Activated CD8-positive, alpha-beta memory T cell treated with anti-CD3 and anti-CD28 coated beads, Interleukin-2, amount 50 U/mL, for 1 hour (primary cell): ENCODE data around the gene RUNX2.

ENCODE experiments used
- DNase-seq: peaks from one replicate; pipeline ENCODE4 v3.0.0-alpha.2; 2020; ENCODE audit errors: extremely low read depth

RUNX2 gene

DNA sequence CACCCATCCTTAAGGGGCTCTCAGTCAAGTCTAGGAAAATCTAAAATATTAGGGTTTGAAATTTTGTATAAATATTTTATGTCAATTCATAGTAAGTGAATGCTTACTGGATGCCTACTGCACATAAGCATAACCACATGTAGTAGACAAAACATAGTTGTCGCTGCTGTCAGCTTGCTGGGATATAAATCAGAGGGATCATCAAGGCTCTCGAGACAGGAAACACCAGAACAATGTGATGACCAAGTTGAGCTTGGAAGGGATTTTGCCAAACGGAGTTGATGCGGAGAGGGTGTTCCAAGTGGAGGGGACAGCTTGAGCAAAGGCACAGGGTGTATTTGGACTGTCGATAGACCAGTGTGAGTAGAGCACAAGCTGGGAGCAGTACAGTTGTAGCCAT lies 155.4 kb downstream of the RUNX2 start:
- DNase-seq: no peak

DNA sequence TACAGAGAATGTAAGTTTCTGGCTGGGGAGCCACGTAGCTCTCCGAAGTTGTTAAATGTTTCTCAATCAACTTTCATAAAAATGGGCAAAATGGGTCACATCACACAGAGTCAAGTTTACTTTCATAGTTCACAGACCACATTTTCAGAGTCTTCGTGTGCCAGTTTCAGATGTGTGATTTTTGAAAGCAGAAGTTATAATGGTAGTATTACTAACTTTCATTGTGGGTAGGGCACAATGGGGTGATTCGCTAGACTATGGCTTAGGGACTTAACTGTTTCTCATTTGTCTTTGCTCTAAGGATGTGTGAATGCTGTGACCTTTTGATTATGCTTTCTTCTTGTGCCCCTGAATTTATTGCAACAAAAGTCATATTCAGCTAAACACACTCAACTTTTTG lies 158.6 kb downstream of the RUNX2 start:
- DNase-seq: no peak

DNA sequence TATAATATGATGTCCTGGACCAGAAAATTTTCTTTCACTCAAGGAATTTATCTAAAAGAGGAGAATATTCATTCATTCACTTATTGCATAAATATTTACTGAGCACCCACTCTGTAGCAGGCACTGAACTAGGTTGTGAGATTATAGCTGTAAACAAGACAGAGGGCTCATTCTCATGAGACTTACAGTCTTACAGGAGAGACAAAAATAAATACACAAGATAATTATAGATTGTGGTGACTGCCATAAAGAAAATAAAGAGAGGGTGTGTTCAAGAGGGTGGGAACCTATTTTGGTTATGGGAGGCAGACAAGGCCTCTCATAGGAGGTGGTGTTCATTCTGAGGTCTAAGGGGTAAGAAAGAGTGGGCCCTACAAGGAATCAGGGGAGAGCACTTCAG lies 159.5 kb downstream of the RUNX2 start:
- DNase-seq: no peak

DNA sequence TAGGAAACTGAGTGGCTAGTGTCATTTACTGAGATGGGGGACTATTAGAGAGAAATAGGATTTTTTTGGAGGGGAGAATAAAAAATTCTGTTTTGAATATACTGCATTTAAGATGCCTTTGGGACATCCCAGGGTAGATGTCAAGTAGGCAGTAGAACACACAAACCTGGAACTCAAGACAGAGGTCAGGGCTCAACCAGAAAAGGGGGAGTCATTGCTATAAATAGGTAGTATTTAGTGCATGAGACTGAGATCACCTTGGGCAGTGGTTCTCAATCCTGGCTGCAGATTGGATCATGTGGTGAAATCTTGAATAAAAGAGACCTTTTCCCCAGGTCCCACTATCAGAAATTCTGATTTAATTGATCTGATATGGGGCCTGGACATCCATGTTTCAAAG lies 160.1 kb downstream of the RUNX2 start:
- no peak for DNase-seq

DNA sequence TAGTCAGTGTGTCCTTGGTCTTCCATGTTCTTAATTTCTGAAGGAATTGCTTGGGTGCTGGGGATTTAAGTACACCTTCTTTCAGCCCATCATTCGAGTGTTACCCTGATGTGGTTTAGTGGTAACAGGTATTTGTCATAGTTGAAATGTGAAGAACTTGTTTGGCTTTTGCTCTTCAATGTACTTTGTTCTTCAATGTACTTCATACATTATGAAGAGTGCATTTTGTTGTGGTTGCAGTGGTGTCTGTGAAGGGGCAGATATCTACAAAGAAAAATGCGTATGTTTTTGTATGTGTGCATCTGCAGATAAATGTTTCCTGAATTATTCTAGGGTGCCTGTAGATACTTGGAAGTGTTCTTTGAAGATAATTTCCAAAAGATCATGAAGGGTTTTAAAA lies 160.8 kb downstream of the RUNX2 start:
- DNase-seq: no peak

DNA sequence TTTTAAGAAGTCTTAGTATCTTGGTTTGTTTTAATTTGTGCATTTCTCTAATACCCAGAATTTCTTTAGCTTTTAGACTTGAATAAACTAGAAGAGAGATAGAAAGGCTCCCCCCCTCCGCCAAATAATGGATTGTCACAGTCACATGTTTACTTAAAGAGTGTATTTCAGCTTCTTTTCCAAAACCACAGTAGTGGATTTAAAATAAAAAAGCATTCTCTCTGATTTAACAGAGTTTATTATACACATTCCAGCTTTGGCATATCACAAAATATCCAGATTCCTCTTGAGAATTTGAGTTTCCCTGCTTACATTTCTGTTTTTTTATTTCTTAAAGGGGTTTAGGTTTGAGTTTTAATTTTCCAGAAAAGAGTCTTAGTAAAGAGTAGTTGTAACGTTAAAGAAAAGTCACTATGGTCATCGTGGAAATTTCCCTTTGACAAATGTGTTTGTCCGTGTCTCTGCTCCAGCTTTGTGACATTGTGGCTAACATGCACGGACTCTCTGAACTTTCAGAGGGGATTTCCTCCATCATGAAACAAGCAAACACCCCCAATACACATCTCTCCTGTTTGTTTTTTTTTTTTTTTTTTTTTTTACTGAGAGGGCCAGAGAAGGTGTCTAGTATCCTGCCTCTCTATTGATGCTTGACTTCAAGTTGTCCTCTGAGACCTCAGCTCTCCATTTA lies 163.1 kb downstream of the RUNX2 start:
- no peak for DNase-seq

DNA sequence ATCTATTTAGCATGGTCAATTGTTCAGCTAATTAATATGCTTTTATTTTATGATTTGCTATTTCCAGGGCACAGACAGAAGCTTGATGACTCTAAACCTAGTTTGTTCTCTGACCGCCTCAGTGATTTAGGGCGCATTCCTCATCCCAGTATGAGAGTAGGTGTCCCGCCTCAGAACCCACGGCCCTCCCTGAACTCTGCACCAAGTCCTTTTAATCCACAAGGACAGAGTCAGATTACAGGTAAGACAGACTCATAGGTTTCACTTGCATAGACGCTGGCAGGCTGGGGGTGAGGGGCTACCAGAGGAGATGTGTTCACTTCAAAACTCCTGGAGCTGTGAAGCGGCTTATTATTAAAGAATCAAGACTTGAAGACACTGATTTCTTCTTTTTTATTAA lies 163.7 kb downstream of the RUNX2 start:
- no peak for DNase-seq

DNA sequence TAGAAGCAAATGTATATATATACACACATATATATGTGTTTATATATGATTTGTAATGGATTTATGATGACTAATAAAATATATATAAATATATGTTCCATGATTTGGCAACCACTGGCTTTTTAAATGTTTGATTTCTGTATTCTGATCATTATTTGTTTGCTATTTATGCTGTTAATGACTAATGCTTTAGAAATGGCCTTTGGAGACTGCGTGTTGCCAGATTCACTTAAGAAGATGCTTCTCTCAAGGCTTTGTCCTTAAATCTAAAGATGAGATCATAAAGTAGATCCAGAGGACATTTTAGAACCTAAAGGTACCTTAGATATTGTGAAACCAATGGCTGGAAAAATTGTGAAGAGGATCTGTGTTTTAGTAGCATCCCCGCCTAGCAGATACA lies 165.6 kb downstream of the RUNX2 start:
- DNase-seq: no peak

DNA sequence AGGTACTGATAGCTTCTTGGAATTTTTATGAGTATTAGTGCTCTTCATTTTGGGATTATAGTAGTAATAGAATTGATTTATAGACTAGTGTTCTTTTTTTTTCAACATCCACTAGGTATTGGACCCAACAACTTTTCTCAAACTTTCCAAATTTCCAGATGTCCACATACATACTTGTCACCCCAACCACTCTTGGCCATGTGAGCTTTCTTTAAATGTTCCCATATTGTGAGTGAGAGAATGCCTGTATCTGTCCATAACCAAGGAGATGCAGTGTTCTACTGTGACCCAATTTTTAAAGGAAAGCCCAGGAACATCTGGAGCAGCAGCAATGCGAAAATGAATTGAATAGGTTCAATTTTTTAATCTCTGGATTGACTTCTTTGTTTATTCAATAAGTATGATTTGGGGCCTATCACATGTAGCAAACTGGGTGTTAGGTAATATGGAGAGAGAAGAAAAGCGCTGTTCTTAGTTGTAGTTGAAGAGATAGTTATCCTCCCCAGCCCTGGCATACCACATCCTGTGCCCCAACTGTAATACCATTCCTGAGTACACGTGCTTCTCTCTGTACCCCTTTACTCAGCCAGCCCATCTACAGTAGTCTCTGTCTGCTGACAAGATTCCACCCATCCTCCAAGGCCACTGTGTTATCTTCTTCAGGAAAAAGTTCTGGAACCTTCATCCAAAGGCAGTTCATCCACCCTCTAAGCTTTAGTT lies 166.4 kb downstream of the RUNX2 start:
- DNase-seq: no peak

DNA sequence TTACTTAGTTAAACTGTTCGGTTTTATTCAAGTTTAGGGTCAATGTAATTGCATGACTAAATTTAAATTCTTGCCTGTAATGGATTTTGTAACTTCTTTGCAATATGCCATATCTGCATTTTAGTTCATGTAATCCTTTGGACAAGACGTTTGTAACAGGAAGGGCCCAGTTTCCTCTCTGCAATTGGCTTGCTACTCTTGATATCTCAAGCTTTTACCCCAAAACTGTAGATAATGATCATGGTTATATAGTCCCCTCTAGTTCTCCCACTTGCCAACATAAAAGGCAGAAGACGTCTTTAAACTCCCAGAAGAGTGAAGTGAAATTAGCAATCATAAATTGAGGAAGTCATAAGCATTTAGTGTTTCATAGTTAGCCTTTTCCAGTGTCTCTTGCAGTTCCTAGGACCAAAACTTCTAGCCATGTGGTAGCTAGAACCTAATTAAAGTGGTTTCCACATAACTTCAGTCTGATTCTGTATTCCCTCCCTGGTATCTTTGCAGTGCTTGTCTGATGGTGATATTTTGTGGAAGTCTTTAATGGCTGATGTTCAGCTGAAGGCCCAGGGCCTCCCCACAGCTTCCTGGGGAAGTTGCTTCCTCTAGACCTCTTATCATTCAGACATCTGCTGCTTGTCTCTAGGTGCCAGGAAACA lies 167.4 kb downstream of the RUNX2 start:
- DNase-seq: no peak

DNA sequence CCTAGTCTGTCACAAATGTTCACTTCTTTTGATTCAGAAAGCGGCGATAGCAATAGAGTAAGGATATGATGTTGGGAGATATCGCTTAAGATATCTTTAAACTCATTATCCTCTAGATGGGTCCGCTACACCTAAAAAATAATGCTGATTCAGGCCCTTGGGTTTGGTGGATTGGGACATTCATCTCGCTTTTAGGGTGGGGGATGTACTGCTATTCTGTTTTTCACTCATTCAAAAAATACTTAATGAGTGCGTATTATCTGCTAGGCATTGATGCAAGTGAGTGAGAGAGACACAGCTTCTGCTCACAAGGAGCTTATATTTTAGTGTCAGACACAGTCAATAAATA lies 167.9 kb downstream of the RUNX2 start:
- DNase-seq: no peak

DNA sequence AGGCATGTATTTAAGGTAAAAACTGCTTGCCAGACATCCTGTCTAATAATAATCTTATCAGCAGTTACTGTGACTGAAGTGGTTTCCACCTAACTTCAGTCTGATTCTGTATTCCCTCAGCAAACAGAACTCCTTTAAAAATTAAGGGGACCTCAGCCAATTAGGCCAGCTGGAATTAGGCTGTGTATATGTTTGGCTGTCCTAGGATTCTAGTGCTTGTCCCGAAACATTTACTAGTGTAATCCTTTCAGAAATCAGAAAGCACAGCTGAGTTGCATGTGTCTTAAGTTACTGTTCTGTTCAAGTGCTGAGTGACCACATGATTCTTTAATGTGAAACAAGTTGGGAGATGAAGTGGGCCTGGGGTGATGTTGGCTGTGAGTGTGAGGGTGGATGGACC lies 170.5 kb downstream of the RUNX2 start:
- no peak for DNase-seq

DNA sequence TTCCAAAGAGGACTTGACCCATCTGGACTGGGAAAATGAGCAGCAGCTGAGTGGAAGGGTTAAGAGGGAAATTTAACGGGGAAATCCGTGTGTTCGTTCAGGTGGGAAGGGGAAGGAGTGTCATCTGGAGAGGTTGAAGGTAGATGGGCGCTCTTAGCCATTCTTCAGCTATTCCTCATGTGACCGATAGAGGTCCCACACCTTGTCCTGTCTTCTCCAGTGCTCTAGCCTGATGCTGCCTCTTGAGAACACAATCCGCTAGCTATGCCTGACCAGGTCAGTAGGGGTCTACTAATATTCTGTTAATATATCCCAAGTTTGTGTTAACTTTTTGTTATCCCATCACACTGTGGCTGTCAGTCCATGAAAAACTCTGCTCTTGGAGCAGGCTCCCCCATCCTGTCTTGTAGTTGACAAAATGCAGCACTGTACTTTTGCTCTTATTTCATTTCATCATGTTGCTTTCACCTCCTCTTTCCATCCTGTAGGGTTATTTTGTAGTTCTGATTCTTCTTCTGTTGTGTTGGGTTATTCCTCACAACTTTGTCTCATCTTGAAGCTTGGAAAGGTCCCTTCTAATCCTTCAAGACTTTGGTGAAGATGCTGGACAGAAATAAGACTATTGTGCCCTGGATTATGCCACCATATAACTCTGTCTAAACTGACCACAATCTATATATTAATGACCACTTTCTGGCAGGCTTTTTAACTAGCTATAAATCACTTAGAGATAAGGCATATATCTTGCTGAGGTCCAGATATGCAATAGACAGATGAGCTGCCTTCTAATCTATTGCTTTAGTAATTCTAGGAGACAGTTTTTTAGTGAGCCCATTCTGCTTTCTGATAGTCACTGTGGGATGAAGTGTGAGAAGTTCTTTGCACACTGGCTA lies 173.0 kb downstream of the RUNX2 start:
- DNase-seq: no peak

DNA sequence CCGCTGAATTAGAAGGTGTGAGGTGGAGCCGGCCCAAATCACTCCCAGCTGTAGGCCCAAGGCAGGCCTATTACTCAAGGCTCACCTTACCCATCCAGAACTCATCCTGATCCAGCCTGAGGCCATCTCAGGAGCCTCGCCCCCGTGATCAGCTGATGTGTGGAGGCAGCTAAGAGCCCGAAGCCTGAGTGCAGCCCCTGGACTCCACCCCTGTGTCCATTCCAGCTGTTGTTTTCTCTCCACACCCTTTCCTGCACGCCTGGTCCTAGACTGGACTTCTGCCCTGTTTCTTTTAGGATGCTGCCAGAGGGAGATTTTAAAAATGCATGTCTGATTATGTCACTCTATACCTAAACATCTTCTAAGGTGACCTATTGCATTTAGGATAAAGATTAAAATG lies 174.3 kb downstream of the RUNX2 start:
- no peak for DNase-seq

DNA sequence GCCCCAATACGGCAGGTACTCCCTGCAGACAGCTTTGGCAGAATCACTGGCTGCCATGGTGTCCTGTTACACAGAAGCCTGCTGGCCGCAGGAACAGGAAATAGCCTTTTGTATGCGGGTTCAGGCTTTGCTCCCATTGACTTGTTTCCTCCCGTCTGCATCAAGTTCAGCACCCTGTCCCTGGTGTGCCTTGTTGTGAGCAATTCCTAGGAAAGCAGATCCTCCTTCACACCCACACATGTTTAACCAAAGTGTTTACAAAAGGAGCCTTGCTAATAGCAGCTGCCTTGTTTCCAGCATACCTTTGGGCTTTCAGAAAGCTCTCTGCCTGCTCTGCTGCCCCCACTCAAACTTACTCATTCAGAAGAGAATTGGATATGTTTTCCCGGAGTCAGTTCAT lies 176.8 kb downstream of the RUNX2 start:
- no peak for DNase-seq

DNA sequence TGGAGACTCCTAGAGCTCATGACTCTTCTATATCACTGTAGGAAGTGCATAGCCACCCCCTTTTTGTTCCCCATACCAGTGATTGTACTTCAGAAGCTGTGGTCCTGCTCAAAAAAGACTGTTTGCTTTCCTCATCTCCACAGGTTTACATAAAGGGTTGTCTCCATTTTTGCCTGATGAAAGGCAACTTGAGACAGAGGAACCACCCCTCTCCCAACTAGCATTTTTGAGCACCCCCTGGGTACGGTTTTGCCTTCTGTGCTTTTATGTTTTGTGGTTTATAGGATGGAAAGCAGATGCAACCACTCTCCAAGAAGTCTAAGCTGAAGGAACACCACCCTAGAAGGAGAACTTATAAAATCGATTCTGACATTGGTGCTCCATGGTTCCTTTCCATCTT lies 177.3 kb downstream of the RUNX2 start:
- no peak for DNase-seq

DNA sequence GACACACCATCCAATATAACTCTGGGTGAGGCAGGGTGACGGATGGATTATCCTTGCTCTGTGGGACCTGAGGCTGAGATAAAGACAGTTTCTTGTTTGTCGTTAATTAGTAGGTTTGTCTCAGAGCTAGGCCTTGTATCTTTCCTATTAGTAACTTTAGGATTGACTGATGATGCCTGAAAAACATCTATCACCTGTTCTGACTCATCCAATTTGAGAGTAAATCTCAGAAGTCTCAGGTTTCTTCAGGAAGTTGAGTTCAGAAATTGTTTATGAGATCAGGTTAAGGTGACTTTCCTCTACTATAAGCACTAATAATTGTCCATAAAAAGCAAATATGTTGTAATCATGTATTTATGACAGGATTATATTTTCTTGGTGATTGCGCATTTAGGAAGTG lies 179.1 kb downstream of the RUNX2 start:
- DNase-seq: no peak

DNA sequence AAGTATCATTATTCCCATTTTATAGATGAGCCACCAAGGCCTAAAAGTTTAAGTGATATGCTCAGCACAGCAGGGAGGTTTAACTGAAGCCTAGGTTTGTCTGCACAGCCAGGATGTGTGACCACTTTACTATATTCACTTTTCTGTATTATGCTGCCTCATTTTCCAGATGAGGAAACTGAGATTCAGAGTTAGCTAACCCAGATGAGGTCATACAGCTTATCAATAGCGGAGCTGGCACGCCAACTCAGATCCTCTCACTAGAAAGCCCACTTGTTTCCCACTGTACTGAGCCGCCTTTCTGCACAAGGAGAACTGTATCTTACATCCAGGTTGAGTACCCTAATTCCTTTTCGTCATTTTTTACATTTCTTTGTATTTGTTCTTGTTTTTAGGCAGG lies 181.3 kb downstream of the RUNX2 start:
- DNase-seq: no peak

DNA sequence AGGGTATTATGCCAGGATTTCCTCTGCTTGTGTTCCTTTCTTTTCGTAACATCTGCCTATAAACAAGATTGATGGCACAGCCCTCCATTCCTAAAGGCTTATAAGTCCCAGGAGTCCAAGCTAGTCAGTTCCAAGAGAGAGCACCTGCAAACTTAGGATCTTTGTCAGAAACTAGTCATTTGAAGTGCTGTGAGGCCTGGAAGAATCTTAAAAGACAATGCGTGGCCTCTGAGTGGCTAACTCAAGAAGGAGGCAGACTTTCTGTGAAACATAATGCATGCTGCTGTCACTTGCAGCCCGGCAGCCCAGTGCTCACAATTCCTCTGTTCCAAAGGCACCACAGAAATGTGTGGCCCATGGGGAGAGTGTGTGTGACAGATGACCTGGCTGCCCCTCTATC lies 184.6 kb downstream of the RUNX2 start:
- DNase-seq: no peak

DNA sequence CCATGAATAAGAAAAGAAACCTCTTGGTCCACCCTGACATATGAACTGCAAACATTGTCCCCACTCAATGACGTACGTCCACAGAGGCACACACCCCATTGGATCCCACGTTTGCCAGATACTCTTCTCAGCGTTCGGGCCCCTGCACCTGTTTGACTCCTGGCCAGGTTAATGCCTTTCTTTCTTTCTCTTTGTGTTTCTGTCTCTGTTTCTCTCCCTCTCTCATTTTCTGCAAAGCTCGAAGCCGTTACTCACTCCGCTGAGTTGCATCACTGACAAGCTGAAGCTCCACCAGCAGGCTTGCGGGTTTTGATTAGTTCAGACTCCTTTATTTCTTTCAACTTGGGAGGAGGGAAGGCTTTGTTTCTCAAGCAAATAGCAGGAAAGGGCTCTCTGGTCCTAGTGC lies 185.1 kb downstream of the RUNX2 start:
- DNase-seq: no peak

DNA sequence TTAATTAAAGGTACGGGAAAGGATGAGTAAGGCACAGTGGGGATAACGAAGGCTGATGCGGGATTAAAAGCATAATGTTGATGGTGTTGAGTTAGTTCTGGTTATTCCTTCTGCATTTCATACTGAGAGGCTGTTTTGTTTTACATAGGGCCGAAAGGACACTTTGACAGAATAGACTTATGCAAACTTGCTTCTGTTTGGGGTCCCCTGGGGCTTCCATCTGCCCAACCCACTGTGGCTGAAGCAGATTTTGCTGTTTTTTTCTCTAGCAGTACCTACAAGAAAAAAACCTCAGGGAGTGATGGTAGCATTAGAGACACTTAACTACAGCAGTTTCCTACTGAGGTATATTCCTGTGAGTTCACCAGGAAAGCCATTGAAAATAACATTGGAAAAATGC lies 185.7 kb downstream of the RUNX2 start:
- no peak for DNase-seq

DNA sequence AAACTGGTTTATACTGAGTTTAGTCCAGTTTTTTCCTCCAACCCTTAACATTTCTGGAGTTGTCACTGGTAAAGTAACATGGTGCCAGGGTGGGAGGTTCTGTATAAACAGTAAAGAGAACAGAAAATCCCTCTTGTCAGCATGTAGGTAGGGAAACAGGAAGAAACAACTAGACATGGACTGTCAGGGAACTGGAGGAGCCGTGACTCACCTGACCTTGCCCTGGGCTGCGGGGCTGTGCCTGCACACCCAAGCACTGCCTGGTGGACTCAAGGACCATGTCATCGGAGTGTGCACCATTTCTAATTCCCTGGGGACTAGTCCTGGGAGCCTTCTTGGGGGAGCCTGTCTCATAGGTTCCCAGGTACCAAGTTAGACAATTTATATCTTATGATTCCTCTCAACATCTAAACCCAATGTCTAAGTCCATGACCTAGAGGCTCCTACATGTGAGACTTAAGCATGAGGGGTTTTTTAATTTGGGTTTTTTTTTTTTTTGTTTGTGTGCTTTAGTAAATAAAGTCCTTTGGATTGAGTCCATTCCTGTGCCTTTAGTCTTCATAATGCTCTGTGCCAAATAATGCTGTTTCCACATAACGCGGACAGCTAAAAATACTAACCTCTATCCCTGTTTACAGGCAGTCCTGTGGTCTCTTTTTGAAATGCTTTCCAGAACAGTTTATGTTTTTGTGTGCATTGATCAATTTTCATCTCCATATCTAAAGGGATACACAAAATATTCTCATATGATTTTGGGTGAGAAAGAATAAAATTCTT lies 186.5 kb downstream of the RUNX2 start:
- no peak for DNase-seq
